GM12801 (cell line): ENCODE data around the gene UST.

Source experiments
- TF ChIP-seq, protein P1 (sequence below): IDR thresholded peaks from one replicate; pipeline ENCODE4 v1.5.1; 2011; ENCODE audit warnings: control low read depth; ENCODE audit not compliant: insufficient read length; ENCODE audit errors: extremely low read depth

The UST gene

GRCh38 chr6:149044528-149044927 lies 297.7 kb downstream of the UST start:
- TF ChIP-seq, protein P1, sequence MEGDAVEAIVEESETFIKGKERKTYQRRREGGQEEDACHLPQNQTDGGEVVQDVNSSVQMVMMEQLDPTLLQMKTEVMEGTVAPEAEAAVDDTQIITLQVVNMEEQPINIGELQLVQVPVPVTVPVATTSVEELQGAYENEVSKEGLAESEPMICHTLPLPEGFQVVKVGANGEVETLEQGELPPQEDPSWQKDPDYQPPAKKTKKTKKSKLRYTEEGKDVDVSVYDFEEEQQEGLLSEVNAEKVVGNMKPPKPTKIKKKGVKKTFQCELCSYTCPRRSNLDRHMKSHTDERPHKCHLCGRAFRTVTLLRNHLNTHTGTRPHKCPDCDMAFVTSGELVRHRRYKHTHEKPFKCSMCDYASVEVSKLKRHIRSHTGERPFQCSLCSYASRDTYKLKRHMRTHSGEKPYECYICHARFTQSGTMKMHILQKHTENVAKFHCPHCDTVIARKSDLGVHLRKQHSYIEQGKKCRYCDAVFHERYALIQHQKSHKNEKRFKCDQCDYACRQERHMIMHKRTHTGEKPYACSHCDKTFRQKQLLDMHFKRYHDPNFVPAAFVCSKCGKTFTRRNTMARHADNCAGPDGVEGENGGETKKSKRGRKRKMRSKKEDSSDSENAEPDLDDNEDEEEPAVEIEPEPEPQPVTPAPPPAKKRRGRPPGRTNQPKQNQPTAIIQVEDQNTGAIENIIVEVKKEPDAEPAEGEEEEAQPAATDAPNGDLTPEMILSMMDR: no peak

- TF ChIP-seq, protein P1: no peak
Observed at GRCh38 chr6:149045404-149045803, 298.6 kb downstream of the UST start.

GRCh38 chr6:149046164-149046821 lies 299.5 kb downstream of the UST start:
- TF ChIP-seq, protein P1: no peak

- TF ChIP-seq, protein P1: no peak
Observed at GRCh38 chr6:149046822-149047246, 300.0 kb downstream of the UST start.

DNA sequence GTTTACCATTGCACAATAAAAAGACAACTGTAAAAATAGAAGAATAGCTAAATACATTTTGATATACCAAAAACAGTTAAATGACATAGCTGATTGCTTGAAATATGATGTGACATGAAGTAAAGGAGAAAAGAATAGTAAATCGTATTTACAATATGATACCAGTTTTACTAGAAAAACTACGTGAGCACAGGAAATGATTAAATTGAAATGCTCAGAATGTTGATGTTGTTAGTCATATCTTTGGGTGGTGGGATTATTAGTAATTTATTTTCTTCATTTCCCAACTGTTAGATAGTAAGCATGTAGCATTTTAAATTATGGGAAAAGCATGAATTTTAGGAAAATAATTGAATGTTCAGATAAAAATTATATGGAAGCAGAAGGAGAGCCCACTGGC lies 302.4 kb downstream of the UST start:
- TF ChIP-seq, protein P1: no peak

DNA sequence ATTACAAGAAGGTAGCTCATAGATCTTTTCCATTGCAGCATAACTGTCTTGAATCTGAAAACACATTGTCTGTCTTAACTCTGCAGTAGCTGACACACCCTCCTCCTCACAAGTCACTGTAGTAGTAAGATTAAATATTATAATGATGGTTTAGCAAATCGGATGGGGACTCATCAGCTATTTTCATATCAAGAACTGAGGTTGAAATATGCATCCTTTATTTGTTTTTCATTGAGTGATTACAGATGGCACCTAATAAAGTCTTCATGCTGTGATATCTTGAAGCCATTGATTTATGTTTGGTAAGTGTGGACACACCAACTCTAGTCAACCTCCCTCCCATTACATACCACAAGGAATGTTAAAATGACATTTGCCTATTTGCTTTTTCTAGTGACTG lies 303.3 kb downstream of the UST start:
- TF ChIP-seq, protein P1: no peak

DNA sequence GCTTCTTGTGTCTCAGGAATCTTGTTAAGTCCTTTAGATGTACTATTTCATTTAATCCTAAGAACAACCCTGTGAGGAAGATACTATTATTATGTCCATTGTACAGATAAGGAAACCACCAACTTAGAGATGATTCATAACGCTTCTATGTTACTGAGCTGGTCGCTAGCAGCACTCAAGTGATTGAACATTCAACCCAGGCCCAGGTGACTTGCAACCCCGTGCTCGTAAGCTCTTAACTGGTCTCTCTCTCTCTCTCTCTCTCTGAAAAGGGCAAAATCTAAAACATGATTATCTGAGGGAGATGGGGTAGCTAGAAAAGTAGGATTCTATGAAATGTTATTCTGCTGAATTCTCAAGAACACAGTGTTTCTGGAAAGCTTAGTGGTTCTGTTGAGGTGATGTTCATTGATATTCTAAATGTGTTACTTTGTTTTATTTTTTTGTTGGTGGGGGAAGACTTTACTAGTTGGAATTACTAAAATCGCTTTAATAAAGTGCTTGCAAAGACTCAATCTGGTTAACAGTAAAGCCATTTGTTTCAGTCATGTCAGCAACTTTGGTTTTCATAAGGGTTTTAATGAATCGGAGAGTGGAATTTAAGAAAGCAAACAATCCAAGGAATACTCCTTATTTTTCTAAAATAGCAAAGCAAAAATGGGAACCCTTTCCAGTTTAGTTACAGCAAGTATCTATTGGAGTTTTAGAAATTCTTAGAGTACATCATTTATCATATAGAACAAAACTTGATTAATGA lies 305.7 kb downstream of the UST start:
- TF ChIP-seq, protein P1: no peak
